SH-SY5Y (cell line): ENCODE data around the gene NDUFS5.

Source experiments
- GATA2 ChIP-seq: IDR thresholded peaks from 2 replicates; pipeline ENCODE4 v1.6.1; 2011; ENCODE audit warnings: mild to moderate bottlenecking, low read depth, low read length
- GATA3 ChIP-seq: IDR thresholded peaks from 2 replicates; pipeline ENCODE4 v1.6.1; 2011; ENCODE audit warnings: low read depth, mild to moderate bottlenecking, low read length, moderate library complexity

- TF ChIP-seq GATA2, result no peak
- TF ChIP-seq GATA3, result no peak
Measured at GRCh38 chr1:39021426-39021825, 4.7 kb upstream of the NDUFS5 start.
